Prostate gland (tissue), 2 donors: Measurements from ENCODE around the gene RGS12. TPM values are rescaled to one million over a fixed set of nuclear protein-coding genes. Genes with fewer than 3 reads are reported as not detected.
"Not testable (repeated sequence)": the region's sequence is repeated elsewhere in the genome, so short reads cannot be mapped to it uniquely, and the experiment has no call there.

Experiments used
- DNase-seq: peaks from one replicate; pipeline ENCODE4 v3.0.0-alpha.2; 2019; ENCODE audit warnings: low spot score
- H3K27ac ChIP-seq, 2 donors: fragments of 200-600 bp; sonication (generic); 2 replicates each; pipeline ENCODE4 v1.5.1; 2017 to 2019
- H3K27me3 ChIP-seq: fragments of 200-600 bp; sonication (generic); replicated peaks from 2 replicates; pipeline ENCODE4 v1.5.1; 2019; ENCODE audit not compliant: insufficient read depth
- H3K36me3 ChIP-seq, 2 donors: fragments of 200-600 bp; sonication (generic); 1 replicate in 1 of 2; 2 replicates in 1 of 2; pipeline versions ENCODE4 v1.5.1 to v1.8.1; 2017 to 2019
- H3K4me1 ChIP-seq: fragments of 200-600 bp; sonication (generic); replicated peaks from 2 replicates; pipeline ENCODE4 v1.5.1; 2019
- H3K4me3 ChIP-seq, 2 donors: fragments of 200-600 bp; sonication (generic); 2 replicates each; pipeline ENCODE4 v1.5.1; 2017 to 2019
- H3K9me3 ChIP-seq: fragments of 200-600 bp; sonication (generic); 2 replicates; pipeline ENCODE4 v1.5.1; 2017
- POLR2A ChIP-seq: fragments of 450-650 bp; IDR thresholded peaks from one replicate; pipeline ENCODE4 v1.6.1; 2016; ENCODE audit warnings: antibody characterized with exemption, mild to moderate bottlenecking
- POLR2AphosphoS5 ChIP-seq: sonication (generic); formaldehyde crosslinking; IDR thresholded peaks from one replicate; pipeline ENCODE4 v1.6.1; 2017; ENCODE audit warnings: antibody characterized with exemption
- WGBS: methylation state at CpG from one replicate; pipeline ENCODE4 v1.1.5; 2018; 5-methylcytosine and 5-hydroxymethylcytosine counted together
- intact Hi-C: fragments of 100-400 bp; cut with DNase I; formaldehyde crosslinking; loops from one replicate; pipeline ENCODE4 v1.14.2; 2022
- total RNA-seq, 2 donors: library from RNA; depleted of rRNA; stranded (reverse); fragments of >200 nt; gene quantifications; one replicate each; pipeline ENCODE4 v1.1.0, GENCODE V29; 2016
- TF ChIP-seq, protein P1 (sequence below), 4 experiments: fragments of 200-600 bp in 2 of 4; fragments of 450-650 bp in 2 of 4; sonication (generic) in 2 of 4; IDR thresholded peaks; 1 replicate in 3 of 4; 2 replicates in 1 of 4; pipeline ENCODE4 v1.5.1; 2016 to 2019; ENCODE audit warnings: antibody characterized with exemption in 4 of 4, mild to moderate bottlenecking in 2 of 4, moderate library complexity in 2 of 4

RGS12 gene
- total RNA-seq, 2 donors from 2014 or later, result 33.7 to 36.5 TPM

GRCh38 chr4:3296651-3297050, 3.8 kb downstream of the RGS12 start:
- Histone ChIP-seq H3K27ac (no peak overlapping the region), H3K27me3 (no peaks in the 10 kb centered on the region), H3K4me3 (no peak overlapping the region), H3K9me3 (no peaks in the 10 kb centered on the region), H3K4me1 (no peaks in the 10 kb centered on the region), H3K36me3 (no peaks in the 10 kb centered on the region)
- no peak for DNase-seq
- intact Hi-C loops, result no loop called here
- 89% methylated on average over 8 of the region's 8 CpGs for WGBS
- TF ChIP-seq POLR2A, result no peak
- TF ChIP-seq, protein P1, sequence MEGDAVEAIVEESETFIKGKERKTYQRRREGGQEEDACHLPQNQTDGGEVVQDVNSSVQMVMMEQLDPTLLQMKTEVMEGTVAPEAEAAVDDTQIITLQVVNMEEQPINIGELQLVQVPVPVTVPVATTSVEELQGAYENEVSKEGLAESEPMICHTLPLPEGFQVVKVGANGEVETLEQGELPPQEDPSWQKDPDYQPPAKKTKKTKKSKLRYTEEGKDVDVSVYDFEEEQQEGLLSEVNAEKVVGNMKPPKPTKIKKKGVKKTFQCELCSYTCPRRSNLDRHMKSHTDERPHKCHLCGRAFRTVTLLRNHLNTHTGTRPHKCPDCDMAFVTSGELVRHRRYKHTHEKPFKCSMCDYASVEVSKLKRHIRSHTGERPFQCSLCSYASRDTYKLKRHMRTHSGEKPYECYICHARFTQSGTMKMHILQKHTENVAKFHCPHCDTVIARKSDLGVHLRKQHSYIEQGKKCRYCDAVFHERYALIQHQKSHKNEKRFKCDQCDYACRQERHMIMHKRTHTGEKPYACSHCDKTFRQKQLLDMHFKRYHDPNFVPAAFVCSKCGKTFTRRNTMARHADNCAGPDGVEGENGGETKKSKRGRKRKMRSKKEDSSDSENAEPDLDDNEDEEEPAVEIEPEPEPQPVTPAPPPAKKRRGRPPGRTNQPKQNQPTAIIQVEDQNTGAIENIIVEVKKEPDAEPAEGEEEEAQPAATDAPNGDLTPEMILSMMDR (IDR thresholded peaks at IDR 0.05), result no peak
- TF ChIP-seq POLR2AphosphoS5, result no peak

- no peak overlapping the region for H3K4me3 ChIP-seq
- WGBS, result 93% methylated on average over 13 of the region's 13 CpGs
- DNase-seq, result no peak
- intact Hi-C loops, result no loop called here
- no peaks in the 10 kb centered on the region for H3K36me3 ChIP-seq
- no peaks in the 10 kb centered on the region for H3K27me3 ChIP-seq
- H3K4me1 ChIP-seq, result no peaks in the 10 kb centered on the region
- H3K9me3 ChIP-seq, result no peaks in the 10 kb centered on the region
- TF ChIP-seq POLR2A, result no peak
- TF ChIP-seq, protein P1 (IDR thresholded peaks at IDR 0.05), result no peak
- no peak overlapping the region for H3K27ac ChIP-seq
These were observed 4.4 kb downstream of the RGS12 start for GRCh38 chr4:3297066-3297859.

GRCh38 chr4:3299122-3299975, 6.5 kb downstream of the RGS12 start:
- H3K4me1 ChIP-seq, result no peaks in the 10 kb centered on the region
- no peaks in the 10 kb centered on the region for H3K27me3 ChIP-seq
- no peaks in the 10 kb centered on the region for H3K9me3 ChIP-seq
- WGBS, result 41% methylated on average over 9 of the region's 9 CpGs
- H3K27ac ChIP-seq, result no peak overlapping the region
- intact Hi-C loops, result no loop called here
- TF ChIP-seq POLR2AphosphoS5 (no peak), POLR2A (no peak)
- TF ChIP-seq, protein P1 (IDR thresholded peaks at IDR 0.05), result no peak
- no peak overlapping the region for H3K4me3 ChIP-seq
- no peak for DNase-seq
- no peaks in the 10 kb centered on the region for H3K36me3 ChIP-seq

GRCh38 chr4:3299976-3300671, 7.3 kb downstream of the RGS12 start:
- Histone ChIP-seq H3K27me3 (no peaks in the 10 kb centered on the region), H3K4me3 (no peak overlapping the region), H3K4me1 (no peaks in the 10 kb centered on the region), H3K36me3 (no peaks in the 10 kb centered on the region), H3K9me3 (no peaks in the 10 kb centered on the region), H3K27ac (no peak overlapping the region)
- 70% methylated on average over 13 of the region's 19 CpGs for WGBS
- no peak for DNase-seq
- intact Hi-C loops, result no loop called here
- TF ChIP-seq, protein P1 (IDR thresholded peaks at IDR 0.05), result no peak
- TF ChIP-seq POLR2A, result no peak
- no peak for TF ChIP-seq POLR2AphosphoS5

DNA sequence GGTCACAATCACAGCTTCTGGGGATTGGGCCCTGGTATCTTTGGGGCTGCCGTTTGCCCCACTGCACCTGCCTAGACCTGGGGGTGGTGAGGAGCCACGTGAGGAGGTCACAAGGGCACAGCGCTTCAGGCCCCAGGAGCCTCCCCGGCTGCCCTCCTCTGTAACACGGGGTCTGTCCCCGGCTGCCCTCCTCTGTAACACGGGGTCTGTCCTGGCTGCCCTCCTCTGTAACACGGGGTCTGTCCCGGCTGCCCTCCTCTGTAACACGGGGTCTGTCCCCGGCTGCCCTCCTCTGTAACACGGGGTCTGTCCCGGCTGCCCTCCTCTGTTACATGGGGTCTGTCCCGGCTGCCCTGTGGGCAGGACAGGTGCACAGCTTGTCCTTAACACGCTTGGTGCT, 8.1 kb downstream of the RGS12 start:
- DNase-seq, H3K4me3 ChIP-seq, H3K27me3 ChIP-seq, H3K9me3 ChIP-seq, H3K4me1 ChIP-seq, H3K36me3 ChIP-seq, H3K27ac ChIP-seq, intact Hi-C loops: not testable (repeated sequence)
- 93% methylated on average over 14 of the region's 15 CpGs for WGBS
